GM23248 (cell line): ENCODE measurements around the gene TMIGD1.

ENCODE experiments used
- EZH2 ChIP-seq: fragments of 200-600 bp; sonication (generic); IDR thresholded peaks from 2 replicates; pipeline ENCODE4 v1.6.1; 2018; ENCODE audit warnings: antibody characterized with exemption, mild to moderate bottlenecking; ENCODE audit not compliant: insufficient read depth, poor library complexity, severe bottlenecking
- EZH2phosphoT487 ChIP-seq: fragments of 200-600 bp; sonication (generic); IDR thresholded peaks from 2 replicates; pipeline ENCODE4 v1.6.1; 2018; ENCODE audit warnings: antibody characterized with exemption, moderate library complexity, mild to moderate bottlenecking, low read depth; ENCODE audit not compliant: insufficient read depth

- TF ChIP-seq EZH2phosphoT487 (no peak), EZH2 (no peak)
These were observed 10.6 kb upstream of the TMIGD1 start for GRCh38 chr17:30344283-30345088.
